GM12878 (cell line): ENCODE measurements around the gene RNF152. TPM values are rescaled to one million over a fixed set of nuclear protein-coding genes. Genes with fewer than 3 reads are reported as not detected.
"Not testable (repeated sequence)": the region's sequence is repeated elsewhere in the genome, so short reads cannot be mapped to it uniquely, and the experiment has no call there.

Experiments
- ATAC-seq: fragments of 200-7000 bp; cut with Tn5 transposase; 3 replicates; pipeline ENCODE4 v1.9.1; 2020; ENCODE audit warnings: mild to moderate bottlenecking, moderate library complexity
- BruUV-seq: library from RNA; stranded (reverse); fragments of 400-500 nt; replicated peaks from 2 replicates; lab custom pipeline; 2021; lab: Mats Ljungman, UMichigan
- CTCF ChIA-PET: fragments of 300-600 bp; sonication (Branson Sonifier 250); formaldehyde crosslinking; extraction: SDS; loops from one replicate; lab custom pipeline; 2021; ENCODE audit warnings: inconsistent platforms; lab: Yijun Ruan, JAX
- POLR2A ChIA-PET: fragments of 350-600 bp; formaldehyde crosslinking; extraction: SDS; loops from one replicate; lab custom pipeline; 2021; ENCODE audit warnings: inconsistent platforms; lab: Charles Lee
- RAD21 ChIA-PET: fragments of 300-600 bp; sonication (Branson Sonifier 250); formaldehyde crosslinking; loops from one replicate; lab custom pipeline; 2023; ENCODE audit warnings: antibody characterized with exemption; ENCODE audit not compliant: unreplicated experiment; lab: Charles Lee
- SMC1A ChIA-PET: fragments of 300-600 bp; sonication (Branson Sonifier 250); formaldehyde crosslinking; loops from one replicate; lab custom pipeline; 2023; ENCODE audit not compliant: unreplicated experiment, uncharacterized antibody; lab: Charles Lee
- DNase-seq: peaks from one replicate; pipeline ENCODE4 v3.0.0-alpha.2; 2011; ENCODE audit warnings: low read depth, low spot score
- FAIRE-seq: peaks from 3 replicates; lab custom pipeline; 2011; peaks lifted over from hg19 to GRCh38; lab: Jason Lieb, UNC
- H2AFZ ChIP-seq: 2 replicates; pipeline ENCODE4 v1.6.0; 2011; ENCODE audit warnings: low read depth, low read length, control low read depth; ENCODE audit not compliant: control insufficient read depth
- H3K27ac ChIP-seq: 2 replicates; pipeline ENCODE4 v1.5.1; 2011; ENCODE audit warnings: control low read depth; ENCODE audit not compliant: control insufficient read depth, insufficient read depth
- H3K27me3 ChIP-seq, 2 experiments: replicated peaks in 1 of 2; 2 replicates each; pipeline versions ENCODE4 v1.6.0 to v1.6.1; 2011; ENCODE audit warnings: low read length in 1 of 2; ENCODE audit not compliant: control insufficient read depth in 2 of 2, insufficient read depth in 2 of 2
- H3K36me3 ChIP-seq, 2 experiments: 2 replicates each; pipeline ENCODE4 v1.5.1; 2011; ENCODE audit warnings: low read length in 1 of 2; ENCODE audit not compliant: control insufficient read depth in 2 of 2, insufficient read depth in 2 of 2
- H3K4me1 ChIP-seq: 2 replicates; pipeline ENCODE4 v1.6.1; 2011; ENCODE audit warnings: mild to moderate bottlenecking, low read length, moderate library complexity, mixed read lengths; ENCODE audit not compliant: control insufficient read depth, insufficient read depth
- H3K4me2 ChIP-seq: 2 replicates; pipeline ENCODE4 v1.6.0; 2011; ENCODE audit warnings: control low read depth; ENCODE audit not compliant: control insufficient read depth, insufficient read depth
- H3K4me3 ChIP-seq: fragments of 200-600 bp; sonication (generic); 2 replicates; pipeline ENCODE4 v1.5.1; 2016
- H3K79me2 ChIP-seq: 2 replicates; pipeline ENCODE4 v1.6.0; 2011; ENCODE audit warnings: low read length; ENCODE audit not compliant: control insufficient read depth, insufficient read depth
- H3K9ac ChIP-seq: 2 replicates; pipeline ENCODE4 v1.8.0; 2011; ENCODE audit warnings: low read length, control low read depth, mixed read lengths; ENCODE audit not compliant: control insufficient read depth, insufficient read depth
- H3K9me3 ChIP-seq: replicated peaks from 3 replicates; pipeline ENCODE4 v1.5.1; 2011; ENCODE audit warnings: mild to moderate bottlenecking, low read length; ENCODE audit not compliant: control insufficient read depth, insufficient read depth
- H4K20me1 ChIP-seq: 2 replicates; pipeline ENCODE4 v1.6.0; 2011; ENCODE audit not compliant: control insufficient read depth, insufficient read depth
- NFYB ChIP-seq: IDR thresholded peaks from 2 replicates; pipeline ENCODE4 v1.6.1; 2011; ENCODE audit warnings: low read depth, mild to moderate bottlenecking, low read length, improper control_type of control experiment, moderate library complexity; ENCODE audit not compliant: insufficient read depth
- RAD21 ChIP-seq: IDR thresholded peaks from 2 replicates; pipeline ENCODE4 v1.6.1; 2011; ENCODE audit warnings: mild to moderate bottlenecking, low read depth, low read length, moderate library complexity; ENCODE audit not compliant: insufficient read depth
- RBBP5 ChIP-seq: fragments of 200-600 bp; sonication (generic); conservative IDR thresholded peaks from 2 replicates; pipeline ENCODE4 v1.6.1; 2016
- WGBS: methylation state at CpG from one replicate; pipeline ENCODE4 v1.1.6; 2016; ENCODE audit warnings: low lambda C conversion rate; ENCODE audit not compliant: insufficient replicate concordance, insufficient coverage; ENCODE audit errors: missing lambda C conversion rate; 5-methylcytosine and 5-hydroxymethylcytosine counted together
- in situ Hi-C: fragments of 300-500 bp; cut with MboI; formaldehyde crosslinking; loops from 9 replicates; pipeline ENCODE4 v1.14.3; 2018; ENCODE audit warnings: mixed read lengths
- intact Hi-C: fragments of 100-400 bp; cut with micrococcal nuclease; formaldehyde crosslinking; loops from one replicate; pipeline ENCODE4 v1.14.2; 2022; ENCODE audit not compliant: unreplicated experiment
- polyA plus RNA-seq, 11 experiments: library from polyadenylated mRNA; depleted of rRNA in 4 of 11; unstranded in 6 of 11; stranded (reverse) in 5 of 11; fragments of >200 nt; fragmentation: Nextera tagmentation in 4 of 11; fragmentation: Illumina TruSeq in 1 of 11; extraction: Ambion mirVana in 4 of 11; extraction: Trizol in 1 of 11; gene quantifications; 1 replicate in 1 of 11; 2 replicates in 10 of 11; pipeline versions ENCODE4 v1.2.1 to v1.2.3, GENCODE V29; 2011 to 2016; ENCODE audit warnings: inconsistent platforms in 2 of 11, missing spikeins in 2 of 11, low read depth in 1 of 11
- total RNA-seq, 4 experiments: library from RNA; depleted of rRNA in 3 of 4; stranded (reverse); fragments of >200 nt in 3 of 4; fragmentation: Illumina TruSeq in 1 of 4; extraction: Trizol in 1 of 4; gene quantifications; 2 replicates each; pipeline versions ENCODE4 v1.2.1 to v1.2.3, GENCODE V29; 2013 to 2021
- TF ChIP-seq, protein P1 (sequence below): fragments of 450-650 bp; IDR thresholded peaks from 2 replicates; pipeline ENCODE4 v1.6.1; 2016; ENCODE audit warnings: mild to moderate bottlenecking

The RNF152 gene
- total and polyA plus RNA-seq, 10 of the 15 experiments (the other 5 are each of a cell fraction or from before 2014, with no cell fraction given), result under 0.01 to 0.07 (median 0.03) TPM; not detected in 7

GRCh38 chr18:61791031-61791430 is 101.8 kb downstream of the RNF152 start (continued):
- TF ChIP-seq, protein P1, sequence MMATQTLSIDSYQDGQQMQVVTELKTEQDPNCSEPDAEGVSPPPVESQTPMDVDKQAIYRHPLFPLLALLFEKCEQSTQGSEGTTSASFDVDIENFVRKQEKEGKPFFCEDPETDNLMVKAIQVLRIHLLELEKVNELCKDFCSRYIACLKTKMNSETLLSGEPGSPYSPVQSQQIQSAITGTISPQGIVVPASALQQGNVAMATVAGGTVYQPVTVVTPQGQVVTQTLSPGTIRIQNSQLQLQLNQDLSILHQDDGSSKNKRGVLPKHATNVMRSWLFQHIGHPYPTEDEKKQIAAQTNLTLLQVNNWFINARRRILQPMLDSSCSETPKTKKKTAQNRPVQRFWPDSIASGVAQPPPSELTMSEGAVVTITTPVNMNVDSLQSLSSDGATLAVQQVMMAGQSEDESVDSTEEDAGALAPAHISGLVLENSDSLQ, result no peak
- no peak for TF ChIP-seq RBBP5
- no peak for TF ChIP-seq RAD21
- no peak for TF ChIP-seq NFYB

DNA sequence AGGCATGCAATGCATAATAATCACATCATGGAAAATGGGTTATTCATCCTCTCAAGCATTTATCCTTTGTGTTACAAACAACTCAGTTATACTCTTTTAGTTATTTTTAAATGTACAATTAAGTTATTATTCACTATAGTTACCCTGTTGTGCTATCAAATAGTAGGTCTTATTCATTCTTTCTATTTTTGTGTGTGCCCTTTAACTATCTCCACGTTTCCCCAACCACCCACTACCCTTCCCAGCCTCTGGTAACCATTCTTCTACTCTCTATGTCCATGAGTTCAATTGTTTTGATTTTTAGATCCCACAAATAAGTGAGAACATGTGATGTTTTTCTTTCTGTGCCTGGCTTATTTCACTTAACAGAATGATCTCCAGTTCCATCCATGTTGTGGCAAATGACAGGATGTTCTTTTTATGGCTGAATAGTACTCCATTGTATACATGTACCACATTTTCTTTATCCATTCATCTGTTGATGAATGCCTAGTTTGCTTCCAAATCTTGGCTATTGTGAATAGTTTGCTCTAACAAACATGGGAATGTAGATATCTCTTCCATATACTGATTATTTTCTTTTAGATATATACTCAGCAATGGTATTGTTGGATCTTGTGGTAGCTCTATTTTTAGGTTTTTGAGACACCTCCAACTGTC is 105.7 kb downstream of the RNF152 start:
- CTCF ChIA-PET, H3K9ac ChIP-seq, H3K27me3 ChIP-seq, H3K9me3 ChIP-seq, DNase-seq, intact Hi-C loops, H4K20me1 ChIP-seq, ATAC-seq, SMC1A ChIA-PET, FAIRE-seq, RAD21 ChIA-PET, BruUV-seq, H3K4me3 ChIP-seq, POLR2A ChIA-PET, H3K27ac ChIP-seq, H3K4me1 ChIP-seq, H3K36me3 ChIP-seq, H3K4me2 ChIP-seq, H3K79me2 ChIP-seq, in situ Hi-C loops, H2AFZ ChIP-seq: not testable (repeated sequence)
- WGBS, result 0% methylated on average over 1 of the region's 1 CpG
